Activated CD4-positive, alpha-beta memory T cell treated with anti-CD3 and anti-CD28 coated beads for 36 hours (primary cell): ENCODE measurements around the gene CAMK1. TPM values are rescaled to one million over a fixed set of nuclear protein-coding genes. Genes with fewer than 3 reads are reported as not detected.
A peak's percentile ranks its signal among the peaks of the same experiment; 100 is the strongest.

Experiments
- CTCF ChIA-PET: fragments of 350-600 bp; sonication (Branson Sonifier 250); formaldehyde crosslinking; loops from one replicate; lab custom pipeline; 2021; ENCODE audit warnings: antibody characterized with exemption, inconsistent platforms; lab: Charles Lee
- POLR2A ChIA-PET: fragments of 350-600 bp; sonication (Branson Sonifier 250); formaldehyde crosslinking; loops from one replicate; lab custom pipeline; 2021; ENCODE audit warnings: antibody characterized with exemption; lab: Charles Lee
- DNase-seq: peaks from one replicate; pipeline ENCODE4 v3.0.0-alpha.2; 2020
- H3K27ac Mint-ChIP-seq: one replicate; pipeline ENCODE4 v1.8.0; 2021; ENCODE audit warnings: mixed read lengths
- H3K27me3 Mint-ChIP-seq: one replicate; pipeline ENCODE4 v1.8.0; 2021; ENCODE audit warnings: mixed read lengths
- H3K36me3 Mint-ChIP-seq: one replicate; pipeline ENCODE4 v1.8.0; 2021; ENCODE audit warnings: mixed read lengths
- H3K4me1 Mint-ChIP-seq: one replicate; pipeline ENCODE4 v1.8.0; 2021; ENCODE audit warnings: low read depth, mixed read lengths
- H3K4me3 Mint-ChIP-seq: one replicate; pipeline ENCODE4 v1.8.0; 2021; ENCODE audit warnings: mild to moderate bottlenecking, mixed read lengths
- H3K9me3 Mint-ChIP-seq: one replicate; pipeline ENCODE4 v1.8.0; 2021; ENCODE audit warnings: mixed read lengths
- intact Hi-C: fragments of 100-400 bp; cut with micrococcal nuclease; formaldehyde crosslinking; loops from one replicate; pipeline ENCODE4 v1.15.1; 2023
- total RNA-seq, 2 experiments: library from RNA; stranded (reverse); gene quantifications; one replicate each; pipeline ENCODE4 v1.2.3, GENCODE V29; 2021

CAMK1 gene
- total RNA-seq, result 10 to 100 TPM; 48.2 to 51.9 TPM

DNA sequence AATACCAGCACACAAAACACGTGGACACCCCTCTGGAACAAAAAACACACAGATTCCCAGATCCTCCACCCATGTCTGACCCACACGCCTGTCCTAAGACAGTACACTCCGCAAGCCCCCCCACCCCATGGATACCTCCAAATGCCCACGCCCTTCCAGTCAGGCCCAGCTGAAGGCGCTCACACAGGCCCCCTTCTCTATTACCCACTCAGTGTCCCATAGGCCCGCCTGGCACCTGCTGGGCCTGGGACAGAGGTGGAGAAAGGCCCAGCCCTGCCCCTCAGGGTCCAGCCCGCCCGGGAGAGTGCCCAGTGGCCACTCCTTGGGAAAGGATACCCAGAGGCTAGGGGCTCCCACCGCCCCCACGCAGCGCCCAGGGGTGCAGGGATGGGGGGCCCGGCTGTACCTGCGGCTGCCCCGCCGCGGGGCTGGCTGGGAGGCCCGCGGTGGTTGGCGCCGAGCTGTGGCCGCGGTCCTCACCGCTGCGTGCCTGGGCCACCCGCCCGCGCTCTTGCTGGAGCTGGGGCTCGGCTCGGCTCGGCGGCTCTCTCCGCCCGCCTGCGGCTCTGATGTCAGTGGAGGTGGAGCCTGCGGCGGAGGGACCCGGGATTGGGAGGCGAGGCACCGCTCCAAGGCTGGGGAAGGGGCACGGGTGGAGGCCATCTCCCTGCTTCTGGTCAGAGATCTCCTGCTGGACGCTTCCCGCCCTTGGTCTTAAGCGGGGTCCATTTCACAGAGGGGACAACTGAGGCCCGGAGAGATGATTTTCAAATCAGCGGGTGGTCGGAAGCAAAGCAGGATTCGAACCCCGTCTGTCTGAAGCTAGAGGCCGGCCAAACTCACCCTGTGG, at the start of gene CAMK1:
Gene CAMK1 (minus strand): TSS at position 522 of the 850 bp plus-strand sequence. CDS start 2,198 bp downstream, outside the sequence.
- ChIA-PET CTCF (interaction anchor here (0.7 kb wide), 1 partner anchor 39 kb away, joined by 4 read pairs; the partner anchor contains the start of gene BRPF1), POLR2A (interaction anchor here (0.9 to 2.0 kb wide), 9 partner anchors 8 to 551 kb away, joined by 3 to 11 read pairs (median 4); partner anchors contain the start of genes ARPC4, JAGN1, OGG1 and SEC13)
- H3K4me1 Mint-ChIP-seq, result peaks cover 33% of the 10 kb centered on the region
- H3K4me3 Mint-ChIP-seq, result peak within 1 kb of the TSS; percentile 80
- no peaks in the 10 kb centered on the region for H3K27me3 Mint-ChIP-seq
- H3K27ac Mint-ChIP-seq, result peak within 1 kb of the TSS; percentile 69
- peak; percentile 84 for DNase-seq
- H3K36me3 Mint-ChIP-seq, result peaks cover 7% of the 10 kb centered on the region
- H3K9me3 Mint-ChIP-seq, result no peaks in the 10 kb centered on the region
- intact Hi-C loops, result loop anchor here (1.0 kb wide), 2 partner anchors 9 to 20 kb away; partner anchors contain the start of gene OGG1

DNA sequence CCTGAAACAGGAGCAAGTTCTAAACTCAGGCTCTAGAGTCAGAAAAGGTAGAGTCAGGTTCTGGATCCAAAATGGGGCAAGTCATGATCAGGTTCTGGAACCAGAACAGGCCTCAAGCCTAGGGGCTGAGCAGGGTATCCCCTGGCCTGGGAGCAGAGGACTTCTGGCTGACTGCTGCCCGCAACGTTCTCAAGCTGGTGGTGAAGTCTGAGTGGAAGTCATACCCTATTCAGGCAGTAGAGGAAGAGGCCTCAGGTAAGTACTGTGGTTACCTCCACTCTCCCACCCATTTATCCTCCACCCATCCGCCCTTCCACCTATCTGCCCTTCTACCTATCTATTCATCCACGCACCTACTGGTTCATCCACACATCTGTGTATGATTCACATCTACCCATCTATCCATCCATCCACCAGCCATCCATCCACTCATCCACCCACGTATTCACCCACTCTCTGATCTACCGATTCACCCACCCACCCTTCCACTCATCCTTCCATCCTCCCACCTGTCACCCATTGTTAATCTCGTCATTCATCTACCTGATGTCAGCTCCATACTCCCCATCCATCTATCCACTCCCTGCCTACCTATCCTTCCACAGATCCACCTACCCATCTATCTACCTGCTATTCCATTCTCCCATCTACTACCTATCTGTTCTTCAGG, 49.1 kb upstream of the CAMK1 start:
- Mint-ChIP-seq H3K9me3 (no peaks in the 10 kb centered on the region), H3K27me3 (no peaks in the 10 kb centered on the region), H3K4me3 (no peak overlapping the region), H3K27ac (no peak overlapping the region), H3K4me1 (no peaks in the 10 kb centered on the region), H3K36me3 (peaks cover 4% of the 10 kb centered on the region)
- DNase-seq, result no peak
- ChIA-PET CTCF (no interaction called here), POLR2A (no interaction called here)
- intact Hi-C loops, result no loop called here

DNA sequence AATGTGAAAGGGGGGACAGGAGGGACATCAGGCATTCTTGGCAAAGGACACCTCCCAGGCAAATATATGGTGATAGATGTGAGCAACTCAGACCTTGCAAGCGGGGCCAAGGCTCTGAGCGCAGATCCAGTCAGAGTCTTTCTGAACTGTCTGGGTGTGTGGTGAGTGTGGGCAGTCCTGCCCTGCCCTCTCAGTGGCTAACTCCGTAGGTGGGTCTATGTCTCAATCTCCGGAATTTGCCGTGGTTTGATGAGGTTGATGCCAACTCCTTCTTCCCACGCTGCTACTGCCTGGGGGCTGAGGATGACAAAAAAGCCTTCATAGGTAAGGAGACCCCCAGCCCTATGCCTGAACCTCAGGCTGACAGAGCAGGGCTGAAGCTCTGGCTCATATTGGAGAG, 47.7 kb upstream of the CAMK1 start:
- no peak overlapping the region for H3K4me3 Mint-ChIP-seq
- intact Hi-C loops, result no loop called here
- H3K27ac Mint-ChIP-seq, result no peak overlapping the region
- ChIA-PET POLR2A (no interaction called here), CTCF (interaction anchor here (1.0 to 1.2 kb wide), 2 partner anchors 9 to 10 kb away, joined by 3 read pairs; no protein-coding TSS in a partner anchor)
- no peaks in the 10 kb centered on the region for H3K27me3 Mint-ChIP-seq
- no peaks in the 10 kb centered on the region for H3K9me3 Mint-ChIP-seq
- H3K36me3 Mint-ChIP-seq, result peaks cover 7% of the 10 kb centered on the region
- no peaks in the 10 kb centered on the region for H3K4me1 Mint-ChIP-seq
- no peak for DNase-seq

DNA sequence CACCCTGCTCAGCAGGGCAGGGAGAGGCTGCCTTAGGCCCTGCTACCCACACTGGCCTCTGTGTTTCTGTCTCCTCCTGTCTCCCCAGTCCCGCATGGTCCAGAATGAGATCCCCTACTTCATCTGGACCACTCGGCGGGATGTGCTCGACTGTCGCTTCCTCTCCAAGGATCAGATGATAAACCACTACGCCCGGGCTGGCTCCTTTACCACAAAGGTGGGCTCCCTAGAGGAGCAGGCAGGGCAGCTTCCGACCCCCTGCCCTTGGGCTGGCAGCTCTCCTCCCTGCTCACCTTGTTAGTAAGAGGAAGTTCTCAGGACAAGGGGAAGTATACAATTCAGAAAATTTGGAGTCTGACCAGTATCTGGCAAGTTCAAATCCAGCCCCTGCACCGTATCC, 46.2 kb upstream of the CAMK1 start:
- Mint-ChIP-seq H3K9me3 (no peaks in the 10 kb centered on the region), H3K36me3 (peaks cover 16% of the 10 kb centered on the region), H3K4me3 (no peak overlapping the region), H3K4me1 (peaks cover 3% of the 10 kb centered on the region), H3K27me3 (no peaks in the 10 kb centered on the region), H3K27ac (no peak overlapping the region)
- CTCF ChIA-PET, result no interaction called here
- no peak for DNase-seq
- intact Hi-C loops, result no loop called here
- POLR2A ChIA-PET, result no interaction called here

DNA sequence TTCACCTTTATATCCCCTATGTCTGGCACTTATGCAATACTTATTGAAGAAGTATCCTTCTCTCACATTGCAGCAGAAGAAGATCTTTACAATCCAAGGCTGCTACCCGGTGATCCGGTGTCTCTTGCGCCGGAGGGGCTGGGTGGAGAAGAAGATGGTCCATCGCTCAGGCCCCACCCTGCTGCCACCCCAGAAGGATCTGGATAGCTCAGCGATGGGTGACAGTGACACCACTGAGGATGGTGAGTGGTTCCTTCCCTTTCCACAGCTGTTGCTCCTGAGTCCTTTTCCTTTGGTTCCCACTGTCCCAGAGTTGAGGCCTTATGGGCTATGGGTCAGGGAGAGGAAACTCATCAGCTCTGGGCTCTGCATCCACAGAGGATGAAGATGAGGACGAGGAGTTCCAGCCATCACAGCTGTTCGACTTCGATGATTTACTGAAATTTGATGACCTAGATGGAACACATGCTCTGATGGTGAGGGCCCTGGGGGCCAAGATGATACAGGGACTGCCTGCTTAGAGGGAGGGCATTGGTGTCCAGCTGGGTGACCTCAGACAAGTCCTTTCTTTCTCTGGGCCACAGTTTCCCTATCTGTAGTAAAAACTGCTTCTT, 43.2 kb upstream of the CAMK1 start:
- Mint-ChIP-seq H3K4me3 (no peak overlapping the region), H3K9me3 (no peaks in the 10 kb centered on the region), H3K4me1 (peaks cover 20% of the 10 kb centered on the region), H3K27me3 (no peaks in the 10 kb centered on the region), H3K36me3 (peaks cover 16% of the 10 kb centered on the region), H3K27ac (no peak overlapping the region)
- CTCF ChIA-PET, result no interaction called here
- DNase-seq, result no peak
- POLR2A ChIA-PET, result interaction anchor here (1.5 to 1.7 kb wide), 2 partner anchors 19 to 20 kb away, joined by 3 to 5 read pairs; partner anchors contain the start of genes ARPC4 and TADA3
- intact Hi-C loops, result no loop called here

DNA sequence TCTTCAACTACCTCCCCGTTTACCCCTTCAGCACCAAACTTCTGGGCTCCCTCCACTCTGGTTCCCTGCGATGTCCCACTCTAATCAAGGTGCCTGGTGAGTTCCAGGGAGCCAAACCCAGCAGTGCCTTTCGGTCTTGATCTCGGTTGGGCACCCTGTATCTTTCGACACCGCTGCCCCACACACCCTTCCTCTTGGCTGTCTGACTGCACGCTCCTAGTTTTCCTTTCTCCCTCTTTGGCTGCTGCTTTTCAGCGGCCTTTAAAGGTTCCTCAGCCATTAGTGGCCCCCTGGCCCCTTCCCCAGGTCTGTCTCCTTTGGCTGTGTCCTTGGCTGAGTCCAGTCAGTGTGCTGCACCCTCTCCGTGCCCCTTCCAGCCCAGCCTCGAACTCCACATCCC, 41.1 kb upstream of the CAMK1 start:
- Mint-ChIP-seq H3K36me3 (peaks cover 28% of the 10 kb centered on the region), H3K9me3 (no peaks in the 10 kb centered on the region), H3K4me1 (peaks cover 30% of the 10 kb centered on the region), H3K27me3 (no peaks in the 10 kb centered on the region), H3K27ac (no peak overlapping the region), H3K4me3 (peak overlapping the region; percentile 57)
- DNase-seq, result no peak
- POLR2A ChIA-PET, result no interaction called here
- intact Hi-C loops, result no loop called here
- CTCF ChIA-PET, result no interaction called here

DNA sequence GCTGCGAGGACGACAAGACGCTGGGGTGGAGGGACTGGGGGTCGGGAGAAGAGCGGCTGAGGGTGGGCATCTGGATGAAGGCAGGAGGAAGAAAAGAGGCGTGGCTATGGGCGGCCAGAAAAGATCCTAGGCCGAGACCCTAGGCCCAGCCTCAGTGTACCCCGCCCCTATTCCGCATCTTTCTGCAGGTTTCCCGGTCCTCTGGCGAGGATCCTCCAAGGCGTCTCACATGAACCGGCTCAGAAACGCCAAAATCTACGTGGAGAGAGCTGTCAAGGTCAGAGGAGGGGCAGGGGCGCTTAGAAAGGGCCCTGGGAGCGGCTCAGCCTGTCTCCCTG, 40.7 kb upstream of the CAMK1 start:
- CTCF ChIA-PET, result interaction anchor here (1.0 to 1.6 kb wide), 2 partner anchors 18 to 83 kb away, joined by 4 read pairs; partner anchors contain the start of gene ARPC4
- intact Hi-C loops, result no loop called here

DNA sequence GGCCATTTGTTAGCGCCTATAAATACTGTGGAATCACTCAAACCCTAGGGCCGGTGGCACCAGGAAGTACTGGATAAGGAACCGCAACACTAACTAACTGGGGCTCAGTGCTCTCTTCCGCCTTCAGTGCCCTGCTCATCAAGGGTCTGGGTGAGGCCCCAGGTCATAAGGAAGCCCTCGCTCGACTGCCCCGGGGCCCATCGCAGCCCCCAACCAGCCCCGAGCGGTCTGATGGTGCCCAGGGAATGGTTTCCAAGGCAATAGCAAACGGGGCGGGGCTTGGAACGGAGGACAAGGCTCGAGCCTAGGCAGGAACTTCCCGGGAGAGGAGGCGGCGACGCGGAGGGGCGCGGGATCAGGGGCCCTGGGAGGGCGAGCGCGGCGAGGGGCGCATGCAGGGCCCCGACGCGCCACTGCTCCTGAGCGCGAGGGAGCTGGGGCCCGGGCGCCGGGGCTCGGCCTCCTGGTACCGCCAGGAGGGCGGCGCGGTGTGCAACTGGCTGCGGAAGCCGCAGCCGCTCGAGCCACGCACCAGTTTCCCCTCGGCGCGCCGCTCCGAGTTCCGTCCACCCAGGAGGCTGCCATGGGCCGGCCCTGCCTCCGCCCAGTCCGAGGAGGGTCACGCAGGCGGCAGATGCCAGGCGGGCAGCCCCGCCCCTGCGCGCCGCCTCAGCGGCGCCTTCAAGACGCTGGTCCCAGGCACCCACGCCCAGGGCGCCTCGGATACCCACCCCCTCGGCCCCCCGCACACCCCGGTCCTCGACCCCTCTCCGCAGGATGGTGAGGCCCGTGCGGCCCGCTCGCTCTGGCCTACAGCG, 40.1 kb upstream of the CAMK1 start, which contains the start of gene TTLL3:
Gene TTLL3 (plus strand): TSS at position 648 of the 818 bp plus-strand sequence. CDS start 400 bp downstream, outside the sequence.
- peak; percentile 55 for DNase-seq
- ChIA-PET CTCF (interaction anchor here (1.0 to 1.6 kb wide), 2 partner anchors 17 to 83 kb away, joined by 4 read pairs; partner anchors contain the start of gene ARPC4), POLR2A (interaction anchor here (0.5 to 2.2 kb wide), 4 partner anchors 17 to 123 kb away, joined by 3 to 10 read pairs (median 4); partner anchors contain the start of genes ARPC4, CAMK1 and TADA3)
- H3K27ac Mint-ChIP-seq, result peak within 1 kb of the TSS; percentile 83
- H3K4me3 Mint-ChIP-seq, result peak within 1 kb of the TSS; percentile 81
- H3K36me3 Mint-ChIP-seq, result peaks cover 36% of the 10 kb centered on the region
- H3K4me1 Mint-ChIP-seq, result peaks cover 30% of the 10 kb centered on the region
- no peaks in the 10 kb centered on the region for H3K9me3 Mint-ChIP-seq
- intact Hi-C loops, result loop anchor here (5.0 kb wide), 1 partner anchor 107 kb away; the partner anchor contains the start of gene IL17RC
- no peaks in the 10 kb centered on the region for H3K27me3 Mint-ChIP-seq

More for the DNA sequence above, 40.7 kb upstream of the CAMK1 start:
- H3K4me1 Mint-ChIP-seq, result peaks cover 30% of the 10 kb centered on the region
- no peaks in the 10 kb centered on the region for H3K9me3 Mint-ChIP-seq
- peak overlapping the region; percentile 57 for H3K4me3 Mint-ChIP-seq
- DNase-seq, result no peak
- POLR2A ChIA-PET, result interaction anchor here (0.5 kb wide), 1 partner anchor 86 kb away, joined by 4 read pairs; no protein-coding TSS in a partner anchor
- peaks cover 30% of the 10 kb centered on the region for H3K36me3 Mint-ChIP-seq
- H3K27ac Mint-ChIP-seq, result no peak overlapping the region
- no peaks in the 10 kb centered on the region for H3K27me3 Mint-ChIP-seq

DNA sequence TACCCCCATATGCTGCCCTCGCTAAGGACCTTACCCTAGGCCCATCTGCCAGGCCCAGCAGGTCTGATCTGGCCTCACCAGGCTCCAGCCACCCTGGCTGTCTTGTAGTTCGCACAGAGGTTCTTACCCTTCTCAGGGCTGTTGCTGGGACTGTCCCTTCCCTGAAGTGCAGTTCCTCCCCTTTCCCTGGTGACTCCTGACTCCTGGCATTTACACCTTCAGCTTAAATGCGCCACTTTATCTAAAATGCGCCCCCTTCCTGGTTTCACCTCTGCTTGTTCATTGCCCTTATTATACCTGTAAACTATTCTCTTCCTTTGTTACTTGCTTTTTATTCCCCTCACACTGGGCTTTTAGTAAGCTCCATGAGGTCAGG, 39.5 kb upstream of the CAMK1 start:
- Mint-ChIP-seq H3K27ac (peak overlapping the region; percentile 83), H3K27me3 (no peaks in the 10 kb centered on the region), H3K4me3 (peak overlapping the region; percentile 81), H3K9me3 (no peaks in the 10 kb centered on the region), H3K36me3 (peaks cover 41% of the 10 kb centered on the region), H3K4me1 (peaks cover 30% of the 10 kb centered on the region)
- intact Hi-C loops, result loop anchor here (5.0 kb wide), 1 partner anchor 108 kb away; the partner anchor contains the start of gene IL17RC
- ChIA-PET POLR2A (interaction anchor here (0.5 to 2.2 kb wide), 5 partner anchors 17 to 123 kb away, joined by 3 to 10 read pairs (median 3); partner anchors contain the start of genes ARPC4, CAMK1 and TADA3), CTCF (interaction anchor here (1.0 to 1.8 kb wide), 4 partner anchors 16 to 137 kb away, joined by 4 to 10 read pairs (median 4); partner anchors contain the start of gene ARPC4)
- DNase-seq, result peak; percentile 32

DNA sequence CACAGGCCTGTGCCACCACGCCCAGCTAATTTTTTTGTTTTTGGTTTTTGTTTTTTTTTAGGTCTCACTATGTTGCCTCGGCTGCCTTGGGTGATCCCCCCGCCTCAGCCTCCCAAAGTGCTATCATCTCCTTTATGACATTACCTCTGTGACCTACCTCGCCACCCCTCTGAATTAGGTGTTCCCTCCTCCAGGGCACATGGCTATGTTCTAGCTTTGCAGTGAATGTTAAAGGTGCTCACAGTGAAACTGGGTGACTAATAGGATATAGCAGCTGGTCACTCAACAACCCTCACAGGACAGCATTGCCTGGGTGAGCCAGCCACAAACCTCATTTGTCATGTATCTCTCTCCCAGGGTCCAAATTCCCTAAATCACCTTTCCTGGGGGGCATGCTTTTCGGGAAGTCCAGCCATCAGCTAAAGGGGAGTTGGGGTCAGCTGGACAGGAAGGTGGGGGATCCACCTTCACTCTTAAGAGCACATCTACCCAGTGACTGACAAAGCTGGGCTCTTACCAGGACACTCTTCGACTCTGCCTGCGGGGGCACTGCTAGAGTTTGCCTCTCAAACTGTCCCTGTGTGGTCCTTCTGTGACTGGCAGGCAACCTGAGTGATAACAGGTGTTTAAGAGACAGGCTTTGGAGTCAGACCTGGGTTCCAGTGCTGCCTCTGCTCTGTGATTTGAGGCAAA, 38.7 kb upstream of the CAMK1 start:
- ChIA-PET CTCF (interaction anchor here (0.8 to 1.8 kb wide), 6 partner anchors 16 to 144 kb away, joined by 3 to 10 read pairs (median 4); partner anchors contain the start of genes ARPC4 and PRRT3), POLR2A (interaction anchor here (0.5 to 2.2 kb wide), 7 partner anchors 16 to 105 kb away, joined by 3 to 10 read pairs (median 3); partner anchors contain the start of genes ARPC4, CAMK1 and TADA3)
- H3K36me3 Mint-ChIP-seq, result peaks cover 48% of the 10 kb centered on the region
- H3K4me1 Mint-ChIP-seq, result peaks cover 36% of the 10 kb centered on the region
- H3K27me3 Mint-ChIP-seq, result no peaks in the 10 kb centered on the region
- H3K27ac Mint-ChIP-seq, result peak overlapping the region; percentile 83
- no peaks in the 10 kb centered on the region for H3K9me3 Mint-ChIP-seq
- peak overlapping the region; percentile 81 for H3K4me3 Mint-ChIP-seq
- intact Hi-C loops, result loop anchor here (1.0 to 5.0 kb wide), 2 partner anchors 15 to 109 kb away; partner anchors contain the start of genes ARPC4 and IL17RC
- peak; percentile 70 for DNase-seq
